ENCODE data around the gene THADA.

- TF ChIP-seq PKNOX1 (IDR thresholded peaks at IDR 0.05), result no peak
- TF ChIP-seq FOXK2 (IDR thresholded peaks at IDR 0.05), result no peak
- no peak for TF ChIP-seq SUZ12 (IDR thresholded peaks at IDR 0.05)
- no peak for TF ChIP-seq L3MBTL2 (conservative IDR thresholded peaks at IDR 0.05)
- TF ChIP-seq ELF4 (IDR thresholded peaks at IDR 0.05), result no peak
- no peak for TF ChIP-seq LEF1 (IDR thresholded peaks at IDR 0.05; ENCODE audit: borderline replicate concordance)
- TF ChIP-seq FOXM1 (IDR thresholded peaks at IDR 0.05; ENCODE audit: borderline replicate concordance), result no peak
- no peak for TF ChIP-seq SP1 (IDR thresholded peaks at IDR 0.05)
- no peak for TF ChIP-seq NFRKB (IDR thresholded peaks at IDR 0.05)
- TF ChIP-seq FOXA1 (IDR thresholded peaks at IDR 0.05), result no peak
Observed at GRCh38 chr2:43407935-43408334, 187.9 kb downstream of the THADA start.
